OCI-LY1 (cell line): Measurements from ENCODE around the gene DCST1.

Source experiments
- H2AFZ ChIP-seq: fragments of 200-600 bp; sonication (generic), shearing (Covaris generic); 2 replicates; pipeline ENCODE4 v1.6.0; 2014; ENCODE audit warnings: antibody characterized with exemption, mild to moderate bottlenecking, low read length
- H3F3A ChIP-seq: fragments of 200-600 bp; sonication (generic), shearing (Covaris generic); 2 replicates; pipeline ENCODE4 v1.6.0; 2014; ENCODE audit warnings: mild to moderate bottlenecking, antibody characterized with exemption, low read length, moderate library complexity; ENCODE audit not compliant: insufficient read depth
- H3K27ac ChIP-seq: fragments of 200-600 bp; sonication (generic); 2 replicates; pipeline ENCODE4 v1.5.1; 2014; ENCODE audit warnings: low read length, mixed run types, mild to moderate bottlenecking, low read depth; ENCODE audit not compliant: poor library complexity, severe bottlenecking
- H3K27me3 ChIP-seq: fragments of 200-600 bp; sonication (generic); 2 replicates; pipeline ENCODE4 v1.6.0; 2014; ENCODE audit warnings: antibody characterized with exemption, mild to moderate bottlenecking, low read length, moderate library complexity; ENCODE audit not compliant: insufficient read depth
- H3K36me3 ChIP-seq: fragments of 200-600 bp; sonication (generic); 2 replicates; pipeline ENCODE4 v1.6.1; 2014; ENCODE audit warnings: mild to moderate bottlenecking, antibody characterized with exemption, low read length, moderate library complexity, mixed read lengths; ENCODE audit not compliant: insufficient read depth
- H3K4me1 ChIP-seq: fragments of 200-600 bp; sonication (generic); 2 replicates; pipeline ENCODE4 v1.5.1; 2014; ENCODE audit warnings: mild to moderate bottlenecking, low read length, moderate library complexity; ENCODE audit not compliant: insufficient read depth, severe bottlenecking
- H3K4me2 ChIP-seq: fragments of 200-600 bp; sonication (generic), shearing (Covaris generic); 2 replicates; pipeline ENCODE4 v1.6.1; 2014; ENCODE audit warnings: low read length
- H3K4me3 ChIP-seq: fragments of 200-600 bp; sonication (generic); 2 replicates; pipeline ENCODE4 v1.5.1; 2014; ENCODE audit warnings: low read length, low read depth, mild to moderate bottlenecking, mixed read lengths; ENCODE audit not compliant: poor library complexity, severe bottlenecking
- H3K79me2 ChIP-seq: fragments of 200-600 bp; shearing (Covaris generic); 2 replicates; pipeline ENCODE4 v1.6.1; 2016; ENCODE audit warnings: mixed run types, low read length, mixed read lengths; ENCODE audit not compliant: insufficient read depth
- H3K9ac ChIP-seq: fragments of 200-600 bp; sonication (generic), shearing (Covaris generic); 2 replicates; pipeline ENCODE4 v1.6.1; 2014; ENCODE audit warnings: mild to moderate bottlenecking, low read length, mixed read lengths
- H3K9me2 ChIP-seq: fragments of 200-600 bp; sonication (generic), shearing (Covaris generic); 2 replicates; pipeline ENCODE4 v1.6.1; 2014; ENCODE audit warnings: low read depth, mild to moderate bottlenecking, low read length, mixed read lengths
- H3K9me3 ChIP-seq: fragments of 200-600 bp; shearing (Covaris generic); 2 replicates; pipeline ENCODE4 v1.6.1; 2014; ENCODE audit warnings: low read length, mixed read lengths
- H4K20me1 ChIP-seq: fragments of 200-600 bp; sonication (generic), shearing (Covaris generic); 2 replicates; pipeline ENCODE4 v1.6.0; 2016; ENCODE audit warnings: mild to moderate bottlenecking, low read length; ENCODE audit not compliant: insufficient read depth
- CTCF ChIP-seq: fragments of 200-600 bp; sonication (generic), shearing (Covaris generic); IDR thresholded peaks from 2 replicates; pipeline ENCODE4 v1.5.1; 2017; ENCODE audit warnings: mild to moderate bottlenecking, antibody characterized with exemption, low read length, moderate library complexity, mixed read lengths
- EZH2 ChIP-seq: fragments of 200-600 bp; sonication (generic), shearing (Covaris generic); IDR thresholded peaks from 2 replicates; pipeline ENCODE4 v1.8.0; 2017; ENCODE audit warnings: borderline replicate concordance, mixed run types, mild to moderate bottlenecking, antibody characterized with exemption, low read length, moderate library complexity, mixed read lengths

Gene DCST1

GRCh38 chr1:155024315-155024714 is 9.3 kb upstream of the DCST1 start:
- no peaks in the 10 kb centered on the region for H3K9me3 ChIP-seq
- 0 out of 2 replicates have a peak, but pooled peaks cover 3% of the 10 kb centered on the region for H3K27me3 ChIP-seq
- no peak overlapping the region for H3K4me3 ChIP-seq
- H3K4me2 ChIP-seq, result no peak overlapping the region
- no peak overlapping the region for H3K27ac ChIP-seq
- no peaks in the 10 kb centered on the region for H4K20me1 ChIP-seq
- H3K9ac ChIP-seq, result no peak overlapping the region
- H3K36me3 ChIP-seq, result no peaks in the 10 kb centered on the region
- H2AFZ ChIP-seq, result no peak overlapping the region
- TF ChIP-seq EZH2, result no peak
- TF ChIP-seq CTCF, result no peak
- no peaks in the 10 kb centered on the region for H3K9me2 ChIP-seq
- no peaks in the 10 kb centered on the region for H3K79me2 ChIP-seq
- no peaks in the 10 kb centered on the region for H3K4me1 ChIP-seq
- H3F3A ChIP-seq, result no peaks in the 10 kb centered on the region

GRCh38 chr1:155026154-155026553 is 7.5 kb upstream of the DCST1 start:
- no peak for TF ChIP-seq EZH2
- no peak overlapping the region for H3K27ac ChIP-seq
- H3K4me1 ChIP-seq, result no peaks in the 10 kb centered on the region
- no peaks in the 10 kb centered on the region for H3K9me2 ChIP-seq
- H3K4me2 ChIP-seq, result no peak overlapping the region
- 0 out of 2 replicates have a peak, but pooled peaks cover 7% of the 10 kb centered on the region for H3K27me3 ChIP-seq
- no peaks in the 10 kb centered on the region for H3K9me3 ChIP-seq
- no peak overlapping the region for H3K4me3 ChIP-seq
- H3K36me3 ChIP-seq, result no peaks in the 10 kb centered on the region
- no peak overlapping the region for H3K9ac ChIP-seq
- H2AFZ ChIP-seq, result no peak overlapping the region
- H3F3A ChIP-seq, result no peaks in the 10 kb centered on the region
- H3K79me2 ChIP-seq, result no peaks in the 10 kb centered on the region
- H4K20me1 ChIP-seq, result no peaks in the 10 kb centered on the region

- Histone ChIP-seq H3K36me3 (no peaks in the 10 kb centered on the region), H3K27ac (no peak overlapping the region), H3K79me2 (no peaks in the 10 kb centered on the region), H3K9me3 (no peaks in the 10 kb centered on the region), H2AFZ (no peak overlapping the region), H3K4me3 (no peak overlapping the region), H3F3A (no peaks in the 10 kb centered on the region), H4K20me1 (no peaks in the 10 kb centered on the region), H3K4me1 (no peaks in the 10 kb centered on the region), H3K4me2 (no peak overlapping the region), H3K27me3 (0 out of 2 replicates have a peak, but pooled peaks cover 7% of the 10 kb centered on the region), H3K9ac (no peak overlapping the region), H3K9me2 (no peaks in the 10 kb centered on the region)
- TF ChIP-seq EZH2 (no peak), CTCF (no peak)
These were observed 7.0 kb upstream of the DCST1 start for GRCh38 chr1:155026588-155026987.

- H3K36me3 ChIP-seq, result no peaks in the 10 kb centered on the region
- TF ChIP-seq CTCF, result no peak
- TF ChIP-seq EZH2, result no peak
- H3K27me3 ChIP-seq, result peaks cover 4% of the 10 kb centered on the region; the same call in 1 of the 2 replicates
- no peaks in the 10 kb centered on the region for H3K79me2 ChIP-seq
- no peak overlapping the region for H3K27ac ChIP-seq
- no peaks in the 10 kb centered on the region for H3F3A ChIP-seq
- no peaks in the 10 kb centered on the region for H4K20me1 ChIP-seq
- no peaks in the 10 kb centered on the region for H3K9me2 ChIP-seq
- H3K4me1 ChIP-seq, result no peaks in the 10 kb centered on the region
- H3K9ac ChIP-seq, result no peak overlapping the region
- H3K4me3 ChIP-seq, result no peak overlapping the region
- H3K4me2 ChIP-seq, result no peak overlapping the region
- H2AFZ ChIP-seq, result no peak overlapping the region
- H3K9me3 ChIP-seq, result no peaks in the 10 kb centered on the region
These were observed 3.9 kb upstream of the DCST1 start for GRCh38 chr1:155029513-155030242.
